GM18517 (cell line): ENCODE measurements around the gene INHBB.

Source experiments
- ATAC-seq: cut with Tn5 transposase; IDR thresholded peaks from one replicate; pipeline ENCODE4 v1.9.1; 2021; ENCODE audit warnings: mild to moderate bottlenecking, moderate library complexity; ENCODE audit not compliant: unreplicated experiment

The INHBB gene

GRCh38 chr2:120394764-120395163 lies 48.8 kb downstream of the INHBB start:
- no peak for ATAC-seq

GRCh38 chr2:120395221-120396012 lies 49.5 kb downstream of the INHBB start:
- no peak for ATAC-seq

GRCh38 chr2:120396013-120396860 lies 50.3 kb downstream of the INHBB start:
- ATAC-seq, result no peak

GRCh38 chr2:120396861-120397811 lies 51.2 kb downstream of the INHBB start:
- no peak for ATAC-seq

GRCh38 chr2:120398051-120398995 lies 52.4 kb downstream of the INHBB start:
- ATAC-seq, result no peak

- ATAC-seq, result no peak
Measured at GRCh38 chr2:120398996-120399888, 53.3 kb downstream of the INHBB start.

- no peak for ATAC-seq
Measured at GRCh38 chr2:120399889-120400240, 53.9 kb downstream of the INHBB start.

GRCh38 chr2:120400551-120400950 lies 54.6 kb downstream of the INHBB start:
- no peak for ATAC-seq
